SKM-1 treated with dmso at 0.1 percent for 144 hours (cell line): ENCODE data around the gene GSAP.
A peak's percentile ranks its signal among the peaks of the same experiment; 100 is the strongest.
"Not testable (repeated sequence)": the region's sequence is repeated elsewhere in the genome, so short reads cannot be mapped to it uniquely, and the experiment has no call there.

Source experiments
- DNase-seq: peaks from one replicate; lab custom pipeline; 2025; ENCODE audit not compliant: unreplicated experiment; lab: John Stamatoyannopoulos, UW

Gene GSAP, protein sequence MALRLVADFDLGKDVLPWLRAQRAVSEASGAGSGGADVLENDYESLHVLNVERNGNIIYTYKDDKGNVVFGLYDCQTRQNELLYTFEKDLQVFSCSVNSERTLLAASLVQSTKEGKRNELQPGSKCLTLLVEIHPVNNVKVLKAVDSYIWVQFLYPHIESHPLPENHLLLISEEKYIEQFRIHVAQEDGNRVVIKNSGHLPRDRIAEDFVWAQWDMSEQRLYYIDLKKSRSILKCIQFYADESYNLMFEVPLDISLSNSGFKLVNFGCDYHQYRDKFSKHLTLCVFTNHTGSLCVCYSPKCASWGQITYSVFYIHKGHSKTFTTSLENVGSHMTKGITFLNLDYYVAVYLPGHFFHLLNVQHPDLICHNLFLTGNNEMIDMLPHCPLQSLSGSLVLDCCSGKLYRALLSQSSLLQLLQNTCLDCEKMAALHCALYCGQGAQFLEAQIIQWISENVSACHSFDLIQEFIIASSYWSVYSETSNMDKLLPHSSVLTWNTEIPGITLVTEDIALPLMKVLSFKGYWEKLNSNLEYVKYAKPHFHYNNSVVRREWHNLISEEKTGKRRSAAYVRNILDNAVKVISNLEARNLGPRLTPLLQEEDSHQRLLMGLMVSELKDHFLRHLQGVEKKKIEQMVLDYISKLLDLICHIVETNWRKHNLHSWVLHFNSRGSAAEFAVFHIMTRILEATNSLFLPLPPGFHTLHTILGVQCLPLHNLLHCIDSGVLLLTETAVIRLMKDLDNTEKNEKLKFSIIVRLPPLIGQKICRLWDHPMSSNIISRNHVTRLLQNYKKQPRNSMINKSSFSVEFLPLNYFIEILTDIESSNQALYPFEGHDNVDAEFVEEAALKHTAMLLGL

DNA sequence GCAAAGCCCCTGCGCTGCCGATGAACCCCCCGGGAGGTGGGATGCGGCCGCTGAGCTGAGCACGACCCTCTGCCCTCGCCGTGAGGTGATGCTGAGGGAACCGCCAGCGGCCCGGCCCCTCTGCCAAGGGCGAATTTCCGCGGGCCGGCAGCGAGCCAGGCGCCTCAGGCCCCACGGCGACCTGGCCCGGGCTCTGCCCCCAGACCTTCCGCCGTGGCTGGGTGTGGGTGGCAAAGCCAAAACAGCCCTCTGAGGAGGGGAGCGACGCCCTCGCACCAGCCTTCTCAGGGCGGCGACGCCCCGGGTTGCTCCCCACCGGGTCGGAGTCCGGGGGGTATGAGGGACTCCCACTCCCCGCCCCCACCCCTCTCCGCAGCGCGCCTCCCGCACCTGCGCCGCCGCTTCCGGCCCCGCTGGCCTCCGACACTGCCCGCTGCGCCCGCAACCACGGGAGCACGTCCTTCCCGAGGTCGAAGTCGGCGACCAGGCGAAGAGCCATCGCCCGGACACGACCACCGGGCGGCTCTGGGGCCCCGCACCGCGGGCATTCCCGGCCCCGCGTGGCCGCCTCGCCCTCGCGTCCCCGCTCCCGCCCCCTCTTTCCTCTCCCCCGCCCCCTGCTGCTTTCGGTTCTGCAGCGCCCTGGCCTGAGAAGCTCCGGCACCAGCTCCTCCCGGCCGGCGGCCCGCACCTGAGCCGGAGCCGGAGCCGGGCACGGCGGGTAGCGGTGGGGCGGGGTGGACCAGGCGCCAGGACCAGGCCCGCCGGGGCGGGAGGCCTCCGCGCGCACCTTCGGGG, at the start of gene GSAP:
Gene GSAP (minus strand): TSS at position 527 of the 798 bp plus-strand sequence. CDS start 28 bp downstream, at position 499.
- DNase-seq: no peak

DNA sequence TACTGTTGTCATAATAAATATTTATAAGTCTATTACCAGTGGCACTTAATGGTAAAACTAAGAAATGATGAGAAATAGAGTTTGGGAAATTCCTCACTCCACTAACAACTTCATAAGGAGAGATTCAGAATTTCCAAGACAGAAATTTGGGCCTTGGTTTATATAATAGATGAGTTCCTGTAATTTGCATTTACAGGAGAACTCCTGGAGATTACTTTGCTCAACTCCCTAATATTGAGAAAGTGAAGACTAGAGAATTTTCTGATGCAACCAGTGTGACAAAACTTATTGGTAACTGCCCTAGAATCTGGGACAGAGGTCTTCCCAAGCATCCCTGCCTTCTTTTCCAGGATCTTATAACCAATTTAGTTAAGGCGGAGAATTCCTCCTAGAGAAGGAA, 49.1 kb upstream of the GSAP start:
- no peak for DNase-seq

DNA sequence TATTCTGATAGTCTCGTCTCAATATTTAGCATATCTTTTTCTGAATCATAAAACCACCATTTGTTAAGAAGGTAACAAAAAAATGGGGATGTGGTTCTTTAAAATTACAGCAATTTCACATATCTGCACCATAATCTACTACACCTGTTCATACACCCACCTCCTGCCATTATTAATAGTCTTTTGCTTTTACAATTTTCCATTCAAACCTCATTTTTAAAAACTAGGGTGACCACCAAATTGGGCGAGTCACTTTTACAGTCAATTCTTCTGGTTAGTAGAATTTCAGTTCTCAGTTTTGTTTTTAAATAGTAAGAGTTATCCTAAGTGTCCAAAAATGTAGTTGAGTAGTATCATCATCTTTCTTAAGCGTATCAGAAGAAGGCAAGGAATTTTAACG, 48.4 kb upstream of the GSAP start:
- DNase-seq: no peak

DNA sequence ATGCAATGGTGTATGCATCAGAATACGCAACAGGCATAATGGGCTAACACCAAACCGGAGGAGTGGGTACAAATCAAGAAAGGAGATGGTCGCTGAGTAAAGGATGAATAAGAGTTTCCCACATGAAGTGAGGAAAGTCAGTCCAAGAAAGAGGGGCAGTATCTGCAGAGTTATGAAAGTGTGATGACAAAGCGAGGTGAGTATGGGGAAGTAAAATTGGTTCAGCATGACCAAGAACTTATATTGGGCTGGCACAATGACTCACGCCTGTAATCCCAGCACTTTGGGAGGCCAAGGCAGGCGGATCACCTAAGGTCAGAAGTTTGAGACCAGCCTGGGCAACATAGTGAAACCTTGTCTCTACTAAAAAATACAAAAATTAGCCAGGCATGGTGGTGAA, 47.5 kb upstream of the GSAP start:
- peak; percentile 88 for DNase-seq

DNA sequence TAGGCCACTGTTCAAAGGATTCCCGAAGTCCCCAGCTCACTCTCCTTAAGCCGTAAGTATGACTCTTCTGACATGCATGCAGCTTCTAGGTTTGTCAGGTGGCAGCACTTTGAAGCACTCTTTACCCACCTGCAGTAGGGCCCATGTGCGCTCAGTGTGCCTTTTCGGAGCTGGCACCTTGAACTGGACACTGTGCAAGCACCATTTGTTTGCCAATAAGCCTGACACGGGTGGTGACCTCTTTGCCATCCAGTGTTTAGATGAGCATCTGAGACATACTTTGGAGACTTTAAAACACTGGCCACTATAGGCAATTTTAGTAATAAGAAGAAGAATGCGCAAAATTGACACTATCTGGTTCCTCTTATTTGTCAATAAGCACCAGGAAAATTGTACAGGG, 45.7 kb upstream of the GSAP start:
- DNase-seq: no peak

DNA sequence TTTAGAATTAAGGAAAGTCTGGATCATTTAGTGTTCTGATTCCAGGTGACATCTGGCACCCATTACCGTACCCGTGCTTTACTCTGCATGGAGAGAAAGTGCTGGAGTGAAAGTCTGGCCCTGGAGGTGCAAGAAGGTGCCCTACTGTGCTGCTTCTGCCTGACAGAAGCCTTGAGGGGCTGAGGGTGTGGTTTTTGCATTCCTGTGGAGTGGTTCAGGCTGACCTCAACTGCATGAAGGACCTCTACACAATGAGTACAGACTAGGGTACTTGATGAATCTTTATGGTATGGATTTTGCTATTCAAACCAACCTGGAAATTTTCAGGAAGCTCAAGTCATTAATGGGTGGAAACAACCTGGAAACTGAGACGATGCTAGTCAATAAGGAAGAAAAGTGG, 45.1 kb upstream of the GSAP start:
- no peak for DNase-seq

DNA sequence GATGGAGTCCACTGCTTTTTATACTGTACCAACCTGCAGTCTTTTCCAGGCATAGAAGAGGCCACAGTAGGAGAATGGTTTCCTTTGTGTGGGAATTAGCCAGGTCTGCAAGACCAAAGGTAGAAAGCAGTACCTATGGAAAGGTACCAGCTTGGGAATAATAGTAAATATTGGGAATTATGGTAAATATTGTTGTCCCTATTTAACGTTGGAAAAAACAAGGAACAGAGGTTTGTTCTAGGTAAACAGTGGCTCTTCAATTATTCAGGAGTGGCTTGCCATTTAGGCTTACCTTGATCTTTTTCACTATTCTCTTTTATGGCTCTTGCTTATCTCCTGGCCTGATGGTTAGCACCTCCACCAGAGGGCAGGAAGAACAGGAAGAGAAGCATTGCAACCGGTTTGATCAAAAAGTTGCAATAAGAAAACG, 43.9 kb upstream of the GSAP start:
- DNase-seq: no peak

DNA sequence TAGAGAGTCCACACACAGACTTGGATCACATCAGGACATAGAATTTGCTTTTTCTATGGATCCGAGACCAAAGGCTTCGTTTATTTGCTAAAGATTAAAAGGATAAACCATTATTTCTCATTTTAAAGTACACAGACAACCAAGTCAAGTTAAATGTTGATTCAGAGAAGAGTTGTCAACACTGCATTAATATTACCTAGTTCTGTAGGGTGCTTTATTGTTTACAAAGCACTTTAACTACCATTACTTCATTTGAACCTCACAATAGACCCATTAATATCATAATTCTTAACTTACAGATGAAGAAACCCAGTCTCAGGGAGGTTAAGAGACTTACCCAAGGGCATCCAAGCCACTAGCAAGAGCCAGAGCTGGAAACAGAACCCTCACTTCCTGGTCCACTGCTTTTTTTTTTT, 43.2 kb upstream of the GSAP start:
- no peak for DNase-seq

DNA sequence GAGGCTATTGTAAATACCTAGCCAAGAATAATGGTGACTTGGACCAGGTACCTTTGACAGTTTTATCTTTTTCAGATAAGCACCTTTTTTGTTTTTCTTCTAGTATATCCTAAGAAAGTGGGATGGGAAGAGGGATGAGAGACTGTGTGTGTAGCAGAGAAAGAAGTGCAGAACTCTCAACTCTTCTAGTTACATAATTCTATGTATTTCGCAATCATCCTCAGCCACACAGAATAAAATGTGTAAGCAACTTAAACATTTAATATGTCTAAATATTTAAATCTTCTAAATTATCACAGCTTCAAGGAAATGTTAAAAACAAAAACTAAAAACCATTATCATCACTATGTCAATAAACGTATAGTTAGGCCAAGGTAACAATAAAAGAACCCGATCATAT, 42.6 kb upstream of the GSAP start:
- DNase-seq: peak; percentile 39

DNA sequence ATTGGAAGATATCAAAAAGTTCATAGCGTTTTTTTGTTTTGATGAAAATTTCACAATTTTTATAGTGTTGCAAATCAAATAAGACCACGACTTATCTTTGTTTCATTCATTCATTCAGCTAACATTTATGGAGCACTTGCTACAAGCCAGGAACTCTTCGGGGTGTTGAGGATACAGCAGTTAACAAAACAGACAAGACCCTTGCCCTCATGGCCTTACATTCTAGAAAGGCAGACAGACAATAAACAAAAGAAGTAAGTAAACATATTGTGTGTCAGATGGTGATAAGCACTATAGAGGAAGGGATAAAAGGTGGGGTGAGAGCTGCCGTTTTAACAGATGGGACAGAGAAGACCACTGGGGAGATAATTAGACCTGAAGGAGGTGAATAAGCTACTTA, 41.6 kb upstream of the GSAP start:
- no peak for DNase-seq

DNA sequence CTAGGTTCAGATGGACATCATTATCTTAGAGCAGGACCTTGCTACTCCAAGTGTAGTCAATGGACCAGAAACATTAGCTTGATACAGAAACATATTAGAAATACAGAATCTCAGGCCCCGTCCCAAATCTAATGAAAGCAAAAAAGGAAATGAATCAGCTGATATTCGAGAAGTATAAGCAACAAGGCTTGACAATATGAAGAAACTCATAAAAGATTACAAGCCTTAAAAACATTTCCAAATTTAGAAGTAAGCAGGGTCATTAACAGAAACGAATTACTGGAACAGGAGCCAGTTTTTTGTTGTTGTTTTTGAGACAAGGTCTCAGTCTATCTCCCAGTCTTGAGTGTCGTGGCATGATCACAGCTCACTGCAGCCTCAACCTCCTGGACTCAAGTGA, 40.5 kb upstream of the GSAP start:
- DNase-seq: no peak

DNA sequence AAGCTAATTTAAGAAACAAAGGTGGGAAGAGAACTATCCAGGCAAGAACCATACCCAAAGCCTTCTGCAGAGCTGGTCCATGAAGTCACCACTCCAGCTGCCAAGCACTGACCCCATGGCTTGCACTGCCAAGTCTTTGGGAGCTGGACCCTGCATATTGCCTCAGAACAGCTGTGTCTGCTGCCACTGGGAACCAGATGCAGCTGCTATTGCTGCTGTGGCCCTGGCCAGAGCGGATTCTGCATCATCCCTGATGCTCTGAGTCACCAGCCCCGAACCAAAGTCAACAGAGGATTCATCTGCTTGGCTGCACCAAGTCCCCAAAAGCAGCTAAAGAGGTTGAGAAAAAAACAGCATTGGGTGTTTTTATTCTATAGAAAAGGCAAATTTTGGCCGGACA, 39.2 kb upstream of the GSAP start:
- DNase-seq: no peak

DNA sequence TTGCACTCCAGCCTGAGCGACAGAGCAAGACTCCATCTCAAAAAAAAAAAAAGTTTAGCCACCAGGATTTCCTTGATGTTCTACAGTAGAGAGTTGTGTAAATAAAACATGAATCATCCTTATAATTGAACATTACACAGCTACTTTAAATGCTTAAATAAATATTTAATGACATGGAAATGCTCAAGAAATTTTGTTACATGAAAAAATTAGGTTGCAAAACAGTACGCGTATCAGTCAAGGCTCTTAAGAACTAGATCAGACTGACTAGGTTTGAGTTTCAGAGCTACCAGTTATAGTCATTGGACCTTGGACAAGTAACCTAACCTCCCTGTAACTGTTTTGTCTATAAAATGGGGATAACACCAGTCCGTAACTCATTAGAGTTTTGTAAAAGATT, 38.7 kb upstream of the GSAP start:
- no peak for DNase-seq

DNA sequence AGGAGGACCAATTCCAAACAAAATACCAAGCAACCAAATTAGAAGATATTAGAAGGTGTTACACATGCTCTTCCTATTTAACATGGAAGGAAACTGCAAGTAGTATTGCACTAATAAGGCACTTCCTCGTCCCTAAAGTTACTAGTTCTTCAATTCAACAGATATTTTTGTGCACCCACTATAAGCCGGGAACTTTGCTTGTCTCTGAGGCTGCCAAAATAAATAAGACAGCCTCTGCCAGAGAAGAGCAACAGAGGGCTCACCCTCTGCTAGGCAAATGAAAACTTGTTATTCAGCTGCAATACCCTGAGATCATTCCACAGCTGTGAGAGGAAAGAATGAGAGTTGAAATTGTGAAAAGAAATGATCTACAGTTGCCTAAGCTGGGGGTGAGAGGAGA, 37.4 kb upstream of the GSAP start:
- DNase-seq: peak; percentile 39

DNA sequence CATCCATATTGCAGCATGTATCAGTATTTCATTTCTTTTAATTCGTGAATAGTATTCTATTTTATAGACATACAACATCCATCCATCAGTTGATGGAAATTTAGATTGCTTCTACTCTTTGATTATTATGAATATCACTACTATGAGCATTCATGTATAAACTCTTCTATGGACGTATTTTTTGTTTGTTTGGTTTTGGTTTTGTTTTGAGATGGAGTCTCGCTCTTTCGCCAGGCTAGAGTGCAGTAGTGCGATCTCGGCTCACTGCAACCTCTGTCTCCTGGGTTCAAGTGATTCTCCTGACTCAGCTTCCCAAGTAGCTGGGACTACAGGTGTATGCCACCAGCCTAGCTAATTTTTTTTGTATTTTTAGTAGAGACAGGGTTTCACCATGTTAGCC, 35.8 kb upstream of the GSAP start:
- not testable (repeated sequence) for DNase-seq

DNA sequence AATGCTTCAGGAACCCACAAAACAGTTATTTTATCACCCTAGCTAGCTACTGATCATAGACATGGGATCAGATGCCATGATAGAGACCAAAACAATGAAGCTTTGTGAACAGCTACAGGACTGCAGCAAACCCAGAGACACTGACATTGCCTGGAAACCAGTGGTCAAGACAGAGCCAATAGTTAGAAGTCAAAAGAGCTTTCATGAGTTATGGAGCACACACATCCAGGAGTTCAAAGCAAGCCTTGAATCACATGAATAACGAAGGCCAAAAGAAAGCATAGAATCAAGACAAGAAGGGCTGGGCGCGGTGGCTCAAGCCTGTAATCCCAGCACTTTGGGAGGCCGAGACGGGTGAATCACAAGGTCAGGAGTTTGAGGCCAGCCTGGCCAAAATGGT, 34.5 kb upstream of the GSAP start:
- DNase-seq: no peak

DNA sequence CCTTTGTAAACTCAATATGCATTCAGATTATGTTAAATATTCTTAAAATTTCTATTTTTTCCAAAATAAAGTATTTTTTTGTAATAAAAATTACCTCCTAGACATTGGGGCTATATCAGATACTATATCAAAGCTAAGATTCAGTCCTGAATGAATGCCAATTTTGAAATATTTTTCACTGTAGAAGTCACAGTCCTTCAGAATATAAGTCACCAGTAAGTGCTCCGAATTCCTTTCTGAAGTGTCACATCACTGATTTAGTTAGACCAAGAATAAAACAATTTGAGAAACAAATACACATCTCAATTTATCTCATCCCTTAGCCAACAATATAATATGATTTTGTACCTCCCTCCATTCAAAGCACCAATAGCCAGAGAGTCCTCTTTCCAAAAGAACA, 33.9 kb upstream of the GSAP start:
- DNase-seq: no peak

DNA sequence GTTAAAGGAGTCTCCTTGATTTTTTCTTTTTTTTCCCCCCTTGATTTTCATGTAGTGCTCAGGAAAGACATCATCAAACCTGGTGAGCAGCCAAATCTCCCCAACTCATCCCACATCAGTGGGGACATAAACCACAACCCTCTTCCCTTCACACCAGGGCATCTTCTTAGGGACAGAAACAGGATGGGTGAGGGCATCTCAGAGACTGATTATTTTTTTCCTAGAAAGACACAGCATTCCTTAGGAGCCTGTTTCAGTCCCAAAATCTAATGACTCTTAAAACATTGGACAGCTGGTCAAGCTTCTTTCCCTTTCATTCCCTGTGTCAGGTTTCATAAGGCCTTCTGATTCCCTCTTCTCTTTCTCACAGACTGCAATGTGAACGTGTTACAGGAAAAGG, 31.5 kb upstream of the GSAP start:
- DNase-seq: no peak

DNA sequence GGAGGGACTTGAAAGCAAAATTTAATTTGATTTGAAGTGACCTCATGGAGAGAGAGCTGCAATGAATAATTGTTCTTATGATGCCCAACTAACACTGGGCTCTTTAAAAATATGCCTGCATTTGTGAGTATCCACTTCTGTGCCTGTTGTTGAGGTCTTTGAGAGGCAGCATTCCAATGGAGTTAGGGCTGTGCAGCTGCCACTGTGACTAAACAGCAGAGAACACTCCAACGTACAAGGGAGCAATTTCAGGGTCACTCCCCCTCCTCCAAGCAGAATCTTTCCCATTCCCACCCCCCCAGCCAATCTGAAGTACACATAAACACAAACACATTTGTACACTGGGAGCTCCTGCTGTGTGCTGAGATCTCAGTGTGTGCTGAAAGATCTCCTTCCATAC, 28.0 kb upstream of the GSAP start:
- DNase-seq: no peak

DNA sequence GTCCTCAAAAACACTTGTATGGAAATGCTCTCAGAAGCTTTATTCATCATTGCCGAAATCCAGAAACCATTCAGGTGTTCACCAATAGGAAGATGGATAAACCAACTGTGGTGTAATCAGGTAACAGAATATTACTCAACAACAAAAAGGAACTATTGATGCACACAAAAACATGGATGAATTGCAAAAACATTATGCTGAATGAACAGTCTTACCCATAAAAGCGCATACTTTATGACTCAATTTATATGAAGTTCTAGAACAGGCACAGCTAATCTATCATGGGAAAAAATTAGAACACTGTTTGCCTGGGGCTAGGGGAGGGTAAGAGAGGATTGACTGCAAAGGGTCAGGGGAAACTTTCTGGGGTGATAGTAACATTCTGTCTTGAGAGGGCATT, 26.9 kb upstream of the GSAP start:
- DNase-seq: no peak

DNA sequence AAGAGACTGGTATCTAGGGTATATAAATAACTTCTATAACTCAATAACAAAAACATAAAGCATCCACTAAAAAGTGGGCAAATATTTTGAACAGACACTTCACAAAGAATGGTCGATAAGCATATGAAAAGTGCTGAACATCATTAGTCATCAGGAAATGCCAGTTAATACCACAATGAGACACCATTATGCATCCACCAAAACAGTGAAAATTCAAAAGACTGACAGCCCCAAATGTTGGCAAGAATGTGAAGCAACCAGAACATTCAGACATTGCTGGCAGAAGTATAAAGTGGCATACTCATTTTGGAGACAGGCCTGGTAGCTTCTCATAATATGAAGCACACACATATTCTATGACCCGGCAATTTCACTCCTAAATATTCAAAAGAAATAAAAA, 26.5 kb upstream of the GSAP start:
- no peak for DNase-seq

DNA sequence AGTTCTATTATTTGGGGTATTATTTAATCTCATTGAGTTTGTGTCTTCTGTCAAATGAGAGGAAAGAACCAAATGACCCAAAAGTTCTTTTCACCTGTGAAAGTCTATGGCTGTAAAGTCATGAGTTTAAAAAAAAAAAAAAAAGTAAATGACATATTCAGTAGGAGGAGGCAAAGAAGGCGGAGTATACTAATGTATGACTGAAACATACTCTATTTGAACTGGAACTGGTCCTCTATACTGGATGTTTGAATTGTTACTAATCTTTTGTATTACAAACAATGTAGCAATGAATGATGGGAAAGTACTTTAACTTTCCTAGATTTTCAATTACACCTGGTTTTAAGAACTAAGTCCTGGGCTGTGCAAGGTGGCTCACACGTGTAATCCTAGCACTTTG, 24.9 kb upstream of the GSAP start:
- DNase-seq: no peak
